T-helper 2 cell treated with Interferon-gamma antibody and Interleukin-4, amounts not matched to agents 5 μg/mL and 100 μg/mL, for 36 hours (primary cell): ENCODE data around the gene CACNG8.

ENCODE experiments used
- DNase-seq: peaks from one replicate; pipeline ENCODE4 v3.0.0; 2021; ENCODE audit warnings: low spot score
- H3K27ac Mint-ChIP-seq: one replicate; pipeline ENCODE4 v1.8.0; 2021; ENCODE audit warnings: mild to moderate bottlenecking, mixed read lengths
- H3K27me3 Mint-ChIP-seq: one replicate; pipeline ENCODE4 v1.8.0; 2021; ENCODE audit warnings: low read depth, mixed read lengths
- H3K36me3 Mint-ChIP-seq: one replicate; pipeline ENCODE4 v1.8.0; 2021; ENCODE audit warnings: low read depth, mixed read lengths
- H3K4me1 Mint-ChIP-seq: one replicate; pipeline ENCODE4 v1.8.0; 2021; ENCODE audit warnings: low read depth, mixed read lengths
- H3K4me3 Mint-ChIP-seq: one replicate; pipeline ENCODE4 v1.8.0; 2022; ENCODE audit warnings: mild to moderate bottlenecking, moderate library complexity, mixed read lengths
- H3K9me3 Mint-ChIP-seq: one replicate; pipeline ENCODE4 v1.8.0; 2021; ENCODE audit warnings: mixed read lengths

CACNG8 gene

DNA sequence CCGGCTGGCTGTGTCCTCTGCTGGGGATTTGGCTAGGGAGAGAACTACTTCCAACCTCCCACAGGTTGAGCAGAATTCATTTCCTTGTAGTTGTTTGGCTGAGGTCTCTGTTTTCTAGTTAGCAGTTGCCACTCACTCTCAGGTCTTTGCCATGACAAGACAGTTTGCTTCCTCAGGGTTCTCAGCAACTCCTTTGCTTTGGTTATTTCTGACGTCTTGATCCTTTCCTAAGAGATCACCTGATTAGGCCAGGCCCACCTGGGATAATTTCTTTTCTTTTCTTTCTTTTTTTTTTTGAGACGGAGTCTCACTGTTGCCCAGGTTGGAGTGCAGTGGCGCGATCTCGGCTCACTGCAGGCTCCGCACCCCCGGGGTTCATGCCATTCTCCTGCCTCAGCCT, 9.4 kb upstream of the CACNG8 start:
- H3K27me3 Mint-ChIP-seq = peaks cover 21% of the 10 kb centered on the region
- no peaks in the 10 kb centered on the region for H3K4me1 Mint-ChIP-seq
- no peaks in the 10 kb centered on the region for H3K9me3 Mint-ChIP-seq
- no peaks in the 10 kb centered on the region for H3K36me3 Mint-ChIP-seq
- no peak for DNase-seq
- no peak overlapping the region for H3K27ac Mint-ChIP-seq
- H3K4me3 Mint-ChIP-seq = no peak overlapping the region

DNA sequence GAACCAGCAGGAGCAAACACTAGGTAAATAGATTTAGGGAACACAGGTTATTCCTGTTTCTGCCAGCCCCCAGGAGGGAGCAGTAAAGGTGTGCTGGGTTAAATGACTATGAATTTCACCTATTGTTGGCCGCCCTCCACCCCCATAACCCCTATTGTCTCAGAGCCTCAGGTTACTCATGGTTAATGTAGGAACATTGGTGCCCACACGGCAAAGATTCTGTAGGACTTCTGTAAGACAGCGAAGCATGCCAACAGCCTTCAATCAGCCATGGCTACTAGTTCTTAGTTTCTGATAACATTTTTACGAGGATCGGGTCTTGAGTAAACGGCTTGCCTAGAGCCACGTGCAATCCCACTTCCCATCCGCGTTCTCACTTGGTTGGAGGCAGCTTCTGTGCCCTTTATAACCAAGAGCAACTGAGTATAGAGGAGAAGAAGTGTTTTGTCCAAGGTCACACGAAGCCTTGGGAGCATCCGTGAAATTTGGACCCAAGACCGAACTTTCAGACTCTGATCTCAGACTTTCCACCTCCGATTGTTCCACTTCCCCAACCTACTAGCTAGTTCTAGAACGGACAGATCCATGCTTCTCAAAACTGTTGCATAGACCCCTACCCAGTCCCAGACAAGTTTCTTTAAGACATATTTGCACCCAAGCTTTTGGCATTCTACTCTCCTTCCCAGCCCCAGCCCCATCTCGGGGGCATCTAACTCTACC, 5.1 kb upstream of the CACNG8 start:
- Mint-ChIP-seq H3K9me3 (no peaks in the 10 kb centered on the region), H3K36me3 (no peaks in the 10 kb centered on the region), H3K4me3 (no peak overlapping the region), H3K27ac (no peak overlapping the region), H3K4me1 (no peaks in the 10 kb centered on the region), H3K27me3 (peaks cover 56% of the 10 kb centered on the region)
- no peak for DNase-seq

DNA sequence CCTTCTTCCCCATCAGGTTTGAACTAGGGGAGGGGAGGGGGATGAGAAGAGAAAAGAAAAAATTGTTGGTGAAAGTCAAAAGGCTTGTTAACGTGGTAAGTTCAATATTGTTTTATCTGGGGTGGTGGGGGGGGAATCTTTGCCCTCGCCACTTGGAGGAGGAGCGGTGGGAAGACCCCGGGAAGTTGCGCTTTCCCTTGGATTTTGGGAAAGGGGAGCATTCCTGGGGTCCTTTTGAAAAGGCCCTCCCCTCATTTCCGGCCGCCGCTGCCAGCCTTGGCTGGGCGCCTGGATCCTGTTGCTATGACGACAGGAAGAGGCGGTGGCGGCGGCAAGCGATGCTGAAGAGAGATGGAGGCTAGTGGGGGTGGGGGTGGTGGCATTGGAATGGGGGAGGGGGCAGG, 4.6 kb upstream of the CACNG8 start:
- Mint-ChIP-seq H3K4me1 (no peaks in the 10 kb centered on the region), H3K9me3 (no peaks in the 10 kb centered on the region), H3K27me3 (peaks cover 56% of the 10 kb centered on the region), H3K36me3 (no peaks in the 10 kb centered on the region), H3K4me3 (no peak overlapping the region), H3K27ac (no peak overlapping the region)
- no peak for DNase-seq

DNA sequence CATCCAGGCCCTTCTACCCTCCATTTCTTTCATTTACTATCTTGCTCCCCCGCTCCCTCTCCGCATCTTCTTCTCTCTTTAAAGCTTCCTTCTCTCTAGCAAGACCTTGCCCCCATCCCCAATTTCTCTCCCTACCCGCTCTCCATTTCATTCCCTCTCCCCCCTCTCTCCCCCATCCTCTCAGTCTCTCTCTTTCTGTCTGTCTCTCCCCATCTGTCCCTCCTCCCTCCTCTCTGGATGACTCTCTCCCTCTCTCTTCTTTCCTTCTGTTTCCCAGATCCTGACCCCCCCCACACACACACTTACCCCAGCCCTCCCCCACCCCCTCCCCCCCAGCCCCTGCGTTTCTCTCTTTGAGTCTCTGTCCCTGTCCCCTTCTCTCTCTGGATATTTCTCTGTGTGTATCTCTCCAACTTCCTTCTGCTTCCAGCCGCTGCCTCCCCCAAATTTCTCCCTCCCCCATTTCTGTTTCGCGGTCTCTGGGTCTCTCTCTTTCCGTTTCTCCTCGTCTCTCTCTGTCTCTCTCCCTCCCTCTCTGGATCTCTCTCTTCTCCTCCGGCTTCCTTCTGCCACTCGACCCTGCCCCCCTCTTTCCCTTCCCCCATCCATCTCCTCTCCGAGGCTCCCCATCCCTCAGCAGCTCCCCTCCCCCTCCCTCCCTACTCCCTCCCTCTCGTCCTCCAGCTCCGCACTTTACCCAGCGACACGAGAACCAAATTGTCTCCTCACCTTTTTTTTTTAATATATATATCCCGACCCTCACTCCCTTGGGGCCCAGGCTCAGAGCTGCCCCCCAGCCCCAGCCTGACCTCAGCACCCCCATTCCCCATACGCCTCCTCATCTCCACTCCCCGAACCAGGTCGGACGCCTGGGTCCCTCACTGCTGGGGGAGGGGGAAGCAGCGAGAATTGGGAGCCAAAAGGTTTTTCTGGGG, 3.6 kb upstream of the CACNG8 start:
- H3K36me3 Mint-ChIP-seq = no peaks in the 10 kb centered on the region
- peaks cover 64% of the 10 kb centered on the region for H3K27me3 Mint-ChIP-seq
- H3K27ac Mint-ChIP-seq = no peak overlapping the region
- no peak for DNase-seq
- no peak overlapping the region for H3K4me3 Mint-ChIP-seq
- no peaks in the 10 kb centered on the region for H3K4me1 Mint-ChIP-seq
- no peaks in the 10 kb centered on the region for H3K9me3 Mint-ChIP-seq

DNA sequence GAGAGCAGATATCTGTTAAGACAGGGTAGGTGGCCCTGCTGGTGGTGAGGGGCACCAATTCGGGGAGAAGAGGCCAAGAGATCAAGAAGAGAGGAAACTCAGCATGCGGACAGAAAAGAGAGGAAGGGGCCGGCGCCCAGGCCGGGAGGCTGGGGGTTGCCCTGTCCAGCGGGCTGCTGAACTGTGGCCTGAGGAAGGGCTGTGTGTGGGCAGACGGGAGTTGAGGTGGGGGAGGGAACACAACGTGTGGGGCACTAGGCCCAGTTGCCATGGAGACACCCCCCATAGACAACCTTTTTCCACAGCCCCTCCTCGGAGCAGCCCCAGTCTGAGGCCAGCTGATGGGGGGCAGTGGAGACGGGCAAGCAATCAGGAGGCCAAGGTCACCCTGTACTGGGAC, 2.5 kb upstream of the CACNG8 start:
- peaks cover 73% of the 10 kb centered on the region for H3K27me3 Mint-ChIP-seq
- H3K4me3 Mint-ChIP-seq = no peak overlapping the region

DNA sequence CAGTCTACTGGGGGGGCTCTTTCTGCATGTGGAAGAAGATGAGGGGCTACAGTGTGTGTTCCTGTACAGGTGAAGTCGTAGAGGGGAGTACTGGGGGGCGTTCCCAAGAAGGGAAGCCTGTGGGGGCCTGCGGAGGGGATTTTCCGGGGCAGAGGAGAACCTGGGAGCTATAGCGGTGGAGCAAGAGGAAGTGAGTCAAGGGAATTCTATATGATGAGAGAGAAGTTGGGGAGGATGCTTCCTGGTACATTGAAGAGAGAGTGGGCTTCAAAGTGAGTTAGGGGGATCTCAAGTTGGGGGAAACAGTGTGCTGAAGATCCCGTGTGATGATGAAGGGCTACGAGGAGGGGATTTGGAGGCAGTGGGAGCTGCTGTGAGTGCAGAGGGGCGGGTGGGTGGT, 1.9 kb upstream of the CACNG8 start:
- Mint-ChIP-seq H3K4me3 (no peak overlapping the region), H3K27ac (no peak overlapping the region), H3K4me1 (no peaks in the 10 kb centered on the region), H3K9me3 (no peaks in the 10 kb centered on the region), H3K27me3 (peaks cover 68% of the 10 kb centered on the region), H3K36me3 (no peaks in the 10 kb centered on the region)
- no peak for DNase-seq

More for the DNA sequence above, 2.5 kb upstream of the CACNG8 start:
- no peaks in the 10 kb centered on the region for H3K9me3 Mint-ChIP-seq
- no peak overlapping the region for H3K27ac Mint-ChIP-seq
- no peaks in the 10 kb centered on the region for H3K36me3 Mint-ChIP-seq
- DNase-seq = no peak
- no peaks in the 10 kb centered on the region for H3K4me1 Mint-ChIP-seq

DNA sequence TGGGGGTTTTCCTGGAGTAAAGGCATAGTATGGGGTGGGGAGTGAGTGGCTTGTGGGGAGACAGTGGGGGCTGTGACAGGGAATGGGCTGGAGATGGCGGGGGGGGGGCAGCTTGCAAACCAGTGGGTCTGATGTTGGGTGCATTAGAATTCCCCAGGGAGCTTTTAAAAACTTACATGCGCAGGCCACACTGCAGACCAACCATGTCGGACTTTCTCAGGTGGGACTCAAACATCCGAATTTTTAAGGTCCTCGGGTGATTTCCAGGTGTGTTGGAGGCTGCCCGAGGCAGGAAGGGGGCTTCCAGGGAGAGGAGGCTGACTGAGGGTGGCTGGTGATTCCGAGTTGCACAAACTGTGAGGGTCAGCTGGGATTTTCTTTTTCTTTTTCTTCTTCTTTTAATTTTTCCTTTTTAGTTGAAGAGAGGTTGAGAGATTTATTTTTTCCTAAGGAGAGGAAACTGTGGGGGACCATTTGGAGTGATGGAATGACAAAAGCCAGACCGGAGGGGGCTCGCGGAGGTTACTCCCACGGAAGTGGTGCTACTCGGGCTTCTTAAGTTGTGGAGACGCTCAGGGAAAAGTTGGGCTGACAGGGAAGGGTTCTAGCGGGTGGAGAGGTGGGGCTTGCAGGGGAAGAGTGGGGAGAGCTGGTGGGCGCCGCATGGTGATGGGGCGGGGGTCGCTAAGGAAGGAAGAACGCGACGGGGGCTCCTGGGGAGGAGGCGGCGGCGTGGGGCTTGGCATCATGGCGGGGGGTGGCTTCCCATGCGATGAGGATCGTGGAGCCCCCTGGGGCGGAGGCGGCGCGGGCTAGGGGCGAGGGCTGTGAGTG, 997 bp upstream of the CACNG8 start:
- no peak overlapping the region for H3K4me3 Mint-ChIP-seq
- no peak overlapping the region for H3K27ac Mint-ChIP-seq
- no peaks in the 10 kb centered on the region for H3K9me3 Mint-ChIP-seq
- peaks cover 65% of the 10 kb centered on the region for H3K27me3 Mint-ChIP-seq
- no peaks in the 10 kb centered on the region for H3K4me1 Mint-ChIP-seq
- DNase-seq = no peak
- no peaks in the 10 kb centered on the region for H3K36me3 Mint-ChIP-seq

DNA sequence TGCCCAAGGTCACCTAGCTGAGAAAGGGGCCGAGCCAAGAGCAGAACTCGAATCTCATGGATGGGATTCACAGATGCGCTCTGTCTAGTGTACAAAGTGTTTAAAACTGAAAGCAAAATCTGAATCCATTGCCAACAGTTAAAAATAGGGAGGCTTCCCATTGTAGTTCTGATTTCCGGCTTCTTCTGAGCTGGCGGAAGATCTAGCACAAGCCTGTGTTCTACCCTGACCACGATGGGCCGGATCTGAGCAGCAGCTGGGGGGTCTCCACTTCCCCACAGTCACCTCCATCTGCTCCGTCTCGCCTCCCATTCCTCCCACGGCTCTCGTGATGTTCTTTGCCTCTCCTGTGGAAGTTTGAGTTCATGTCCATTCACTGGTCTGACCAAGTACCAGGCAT, 2.4 kb downstream of the CACNG8 start:
- Mint-ChIP-seq H3K4me1 (no peaks in the 10 kb centered on the region), H3K4me3 (peak overlapping the region; percentile 9), H3K36me3 (no peaks in the 10 kb centered on the region), H3K27ac (no peak overlapping the region), H3K9me3 (no peaks in the 10 kb centered on the region), H3K27me3 (peaks cover 39% of the 10 kb centered on the region)
- DNase-seq = no peak

DNA sequence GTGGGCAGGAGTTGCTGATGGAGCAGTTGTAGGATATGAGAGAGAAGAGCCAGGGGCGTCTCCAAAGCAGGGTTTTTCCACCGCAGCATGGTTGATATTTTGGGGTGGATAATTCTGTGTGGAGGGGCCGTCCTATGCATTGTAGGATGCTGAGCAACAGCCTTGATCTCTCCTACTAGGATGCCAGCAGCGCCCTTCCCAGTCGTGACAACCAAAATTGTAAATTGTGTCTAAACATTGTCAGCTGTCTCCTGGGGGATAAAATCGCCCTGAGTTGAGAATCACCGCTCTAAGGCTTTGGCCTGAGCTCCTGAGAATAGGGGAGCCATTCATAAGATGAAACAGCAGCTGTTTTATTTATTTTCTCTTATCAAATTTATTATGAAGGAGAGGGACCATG, 4.2 kb downstream of the CACNG8 start:
- peaks cover 26% of the 10 kb centered on the region for H3K27me3 Mint-ChIP-seq
- no peak overlapping the region for H3K4me3 Mint-ChIP-seq
- H3K36me3 Mint-ChIP-seq = no peaks in the 10 kb centered on the region
- H3K27ac Mint-ChIP-seq = no peak overlapping the region
- H3K4me1 Mint-ChIP-seq = no peaks in the 10 kb centered on the region
- H3K9me3 Mint-ChIP-seq = no peaks in the 10 kb centered on the region
- no peak for DNase-seq

DNA sequence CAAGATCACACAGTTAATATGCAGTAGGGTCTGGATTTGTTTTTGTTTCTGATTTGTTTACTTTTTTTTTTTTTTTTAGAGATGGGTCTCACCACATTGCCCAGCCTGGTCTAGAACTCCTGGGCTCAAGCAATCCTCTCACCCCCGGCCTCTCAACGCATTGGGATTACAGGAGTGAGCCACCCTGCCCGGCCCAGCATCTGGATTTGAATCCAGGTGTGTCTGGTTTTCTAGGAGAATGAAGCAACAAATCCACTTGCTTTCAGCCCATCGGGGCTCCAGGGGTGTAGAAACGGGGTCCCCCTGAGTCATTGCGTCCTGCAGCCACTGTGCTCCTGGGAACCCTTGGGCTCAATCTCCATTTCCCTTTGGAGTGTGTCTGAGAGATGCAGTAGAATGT, 6.6 kb downstream of the CACNG8 start:
- H3K27me3 Mint-ChIP-seq = peaks cover 13% of the 10 kb centered on the region
- no peaks in the 10 kb centered on the region for H3K36me3 Mint-ChIP-seq
- H3K9me3 Mint-ChIP-seq = no peaks in the 10 kb centered on the region
- H3K4me3 Mint-ChIP-seq = no peak overlapping the region
- no peak overlapping the region for H3K27ac Mint-ChIP-seq
- no peaks in the 10 kb centered on the region for H3K4me1 Mint-ChIP-seq
- DNase-seq = no peak

DNA sequence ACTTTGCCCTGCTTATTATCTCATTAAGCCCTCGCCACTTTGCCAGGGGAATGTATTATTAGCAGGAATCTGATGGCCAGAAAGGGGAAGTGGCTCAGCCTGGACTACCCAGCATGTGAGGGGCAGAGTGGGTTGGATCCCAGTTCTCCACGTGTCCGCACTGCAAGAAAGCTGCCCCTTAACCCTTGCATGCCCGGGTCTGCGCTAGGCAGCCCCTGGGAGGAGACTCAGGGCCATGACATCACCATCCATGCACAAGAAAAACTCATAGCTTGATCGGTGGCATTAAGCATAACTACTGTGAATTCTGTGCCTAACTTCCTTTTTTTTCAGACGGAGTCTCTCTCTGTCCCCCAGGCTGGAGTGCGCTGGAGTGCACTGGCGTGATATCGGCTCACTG, 8.9 kb downstream of the CACNG8 start:
- Mint-ChIP-seq H3K27ac (no peak overlapping the region), H3K9me3 (no peaks in the 10 kb centered on the region), H3K27me3 (peaks cover 4% of the 10 kb centered on the region), H3K4me3 (no peak overlapping the region), H3K4me1 (no peaks in the 10 kb centered on the region), H3K36me3 (no peaks in the 10 kb centered on the region)
- no peak for DNase-seq

DNA sequence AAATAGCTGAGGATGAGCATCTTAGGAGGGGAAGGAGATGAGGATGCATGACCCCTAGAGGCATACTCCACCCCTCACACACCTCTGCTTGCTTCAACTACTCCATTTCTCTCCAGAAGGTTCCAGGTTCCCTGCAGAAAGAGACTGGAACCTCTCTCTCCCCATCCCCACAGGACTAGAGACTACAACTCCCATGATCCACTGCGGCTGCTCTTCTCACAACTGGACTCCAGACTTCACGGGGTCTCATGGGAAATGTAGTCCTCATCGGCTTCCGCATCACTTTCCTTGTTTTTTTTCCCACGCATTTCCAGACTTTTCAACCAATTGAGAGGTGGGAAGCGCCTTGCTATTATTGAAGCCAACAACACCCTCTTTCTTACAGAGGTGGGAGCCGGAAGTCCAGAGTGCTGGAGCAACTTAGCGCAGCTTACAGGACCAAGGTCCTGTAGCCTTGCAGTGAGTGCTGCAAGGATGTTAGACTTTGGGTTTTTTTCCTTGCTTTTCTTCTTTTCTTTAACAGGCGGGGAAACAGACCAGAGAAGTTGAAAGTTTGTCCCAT, 14.8 kb downstream of the CACNG8 start:
- Mint-ChIP-seq H3K27ac (no peak overlapping the region), H3K4me1 (peaks cover 17% of the 10 kb centered on the region), H3K9me3 (peaks cover 13% of the 10 kb centered on the region), H3K36me3 (peaks cover 5% of the 10 kb centered on the region), H3K4me3 (peak overlapping the region; percentile 49), H3K27me3 (peaks cover 48% of the 10 kb centered on the region)
- DNase-seq = peak; percentile 34

DNA sequence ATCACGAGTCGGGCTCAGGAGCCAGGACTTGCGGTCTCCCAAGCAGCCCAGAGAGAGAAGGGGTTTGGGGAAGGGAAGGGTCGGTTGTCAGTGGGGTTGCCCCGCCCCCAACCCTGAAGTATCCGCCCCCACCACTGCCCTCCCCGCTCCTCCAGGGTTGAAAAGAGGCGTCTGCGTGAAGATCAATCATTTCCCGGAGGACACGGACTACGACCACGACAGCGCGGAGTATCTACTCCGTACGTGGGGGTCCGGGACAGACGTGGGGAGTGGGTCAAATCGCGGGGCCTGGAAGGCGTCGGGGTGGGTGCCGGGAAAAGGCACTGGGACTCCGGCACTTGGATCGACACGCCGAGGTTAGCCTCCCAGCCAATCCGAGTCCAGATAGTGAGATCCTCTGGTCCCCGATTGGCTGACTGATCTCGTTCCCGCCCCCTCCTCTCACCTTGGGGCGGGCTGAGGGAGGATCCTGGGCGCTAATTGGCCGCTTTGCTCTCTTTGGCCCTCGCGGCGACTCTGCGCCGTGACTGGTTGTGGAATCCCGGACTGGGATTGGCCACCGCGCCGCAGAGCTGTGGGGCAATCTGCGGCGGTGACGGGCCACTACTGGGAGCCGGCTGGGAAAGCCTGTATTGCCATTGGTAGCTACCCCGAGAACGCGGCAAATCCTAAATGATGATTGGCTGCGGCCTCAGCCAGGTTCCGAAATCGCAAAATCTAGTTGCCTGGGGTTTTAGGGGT, 15.4 kb downstream of the CACNG8 start:
- peaks cover 17% of the 10 kb centered on the region for H3K4me1 Mint-ChIP-seq
- peaks cover 5% of the 10 kb centered on the region for H3K36me3 Mint-ChIP-seq
- DNase-seq = no peak
- peak overlapping the region; percentile 49 for H3K4me3 Mint-ChIP-seq
- no peak overlapping the region for H3K27ac Mint-ChIP-seq
- H3K27me3 Mint-ChIP-seq = peaks cover 48% of the 10 kb centered on the region
- peaks cover 13% of the 10 kb centered on the region for H3K9me3 Mint-ChIP-seq
